Lower leg skin (tissue), 4 donors: ENCODE results near the gene TAF3. TPM values are rescaled to one million over a fixed set of nuclear protein-coding genes. Genes with fewer than 3 reads are reported as not detected.

ENCODE experiments used
- DNase-seq, 2 donors: peaks; one replicate each; pipeline ENCODE4 v3.0.0-alpha.2; 2019; ENCODE audit warnings: low spot score in 2 of 2
- H3K4me3 ChIP-seq: fragments of 200-600 bp; sonication (generic); 2 replicates; pipeline ENCODE4 v1.5.1; 2017; ENCODE audit warnings: mild to moderate bottlenecking, low read depth; ENCODE audit not compliant: poor library complexity, severe bottlenecking
- POLR2A ChIP-seq, 2 donors: fragments of 450-650 bp; IDR thresholded peaks; one replicate each; pipeline ENCODE4 v1.6.1; 2016 to 2017; ENCODE audit warnings: antibody characterized with exemption in 2 of 2, mild to moderate bottlenecking in 1 of 2, moderate library complexity in 1 of 2
- WGBS, 2 donors: methylation state at CpG; one replicate each; pipeline ENCODE4 v1.1.5; 2018; 5-methylcytosine and 5-hydroxymethylcytosine counted together
- intact Hi-C: fragments of 100-400 bp; cut with DNase I; formaldehyde crosslinking; loops from one replicate; pipeline ENCODE4 v1.15.0; 2023; ENCODE audit warnings: low total_unique reads
- total RNA-seq, 4 donors: library from RNA; depleted of rRNA; stranded (reverse); fragments of >200 nt; gene quantifications; one replicate each; pipeline ENCODE4 v1.1.0, GENCODE V29; 2016
- TF ChIP-seq, protein P1 (sequence below), 3 donors: fragments of 450-650 bp; IDR thresholded peaks; one replicate each; pipeline ENCODE4 v1.5.1; 2016; ENCODE audit warnings: antibody characterized with exemption in 3 of 3, mild to moderate bottlenecking in 3 of 3, moderate library complexity in 2 of 3

TAF3 gene
- total RNA-seq, 4 donors from 2014 or later: 5.0 to 8.3 (median 7.7) TPM

DNA sequence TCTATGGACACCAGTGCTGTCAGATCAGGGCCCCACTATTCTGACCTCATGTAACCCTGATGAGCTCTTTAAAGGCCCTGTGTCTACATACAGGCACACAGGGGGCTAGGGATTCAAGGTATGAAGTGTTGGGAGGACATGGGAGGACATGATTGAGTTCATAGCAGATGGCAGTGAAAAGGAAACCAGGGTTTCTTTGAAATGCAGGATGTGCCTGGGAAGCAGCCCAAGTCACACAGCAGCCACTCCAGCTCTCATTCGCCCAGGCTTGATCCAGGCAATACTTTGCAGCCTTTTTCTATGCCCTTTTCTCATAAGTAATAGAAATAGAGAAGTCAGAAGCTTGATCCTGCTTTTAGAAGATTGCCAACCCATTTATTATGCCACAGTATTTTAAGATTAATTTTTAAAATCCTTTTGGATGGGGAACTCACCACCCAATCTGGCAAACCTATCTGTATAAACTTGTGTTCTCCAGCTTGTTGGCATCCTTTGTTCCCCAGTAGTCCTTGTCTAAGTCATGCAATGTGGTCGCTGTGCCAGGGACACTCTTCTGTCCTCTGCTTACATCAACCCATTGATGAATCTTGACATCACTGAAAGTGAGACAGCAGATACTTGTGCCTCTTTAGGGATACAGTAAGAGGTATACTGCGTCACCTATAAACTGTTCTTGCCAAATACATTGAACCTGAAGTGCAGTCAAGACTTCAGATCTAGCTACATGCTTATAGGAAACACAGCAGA lies 95.0 kb downstream of the TAF3 start:
- no peak for TF ChIP-seq POLR2A (IDR thresholded peaks at IDR 0.05)
- TF ChIP-seq, protein P1, sequence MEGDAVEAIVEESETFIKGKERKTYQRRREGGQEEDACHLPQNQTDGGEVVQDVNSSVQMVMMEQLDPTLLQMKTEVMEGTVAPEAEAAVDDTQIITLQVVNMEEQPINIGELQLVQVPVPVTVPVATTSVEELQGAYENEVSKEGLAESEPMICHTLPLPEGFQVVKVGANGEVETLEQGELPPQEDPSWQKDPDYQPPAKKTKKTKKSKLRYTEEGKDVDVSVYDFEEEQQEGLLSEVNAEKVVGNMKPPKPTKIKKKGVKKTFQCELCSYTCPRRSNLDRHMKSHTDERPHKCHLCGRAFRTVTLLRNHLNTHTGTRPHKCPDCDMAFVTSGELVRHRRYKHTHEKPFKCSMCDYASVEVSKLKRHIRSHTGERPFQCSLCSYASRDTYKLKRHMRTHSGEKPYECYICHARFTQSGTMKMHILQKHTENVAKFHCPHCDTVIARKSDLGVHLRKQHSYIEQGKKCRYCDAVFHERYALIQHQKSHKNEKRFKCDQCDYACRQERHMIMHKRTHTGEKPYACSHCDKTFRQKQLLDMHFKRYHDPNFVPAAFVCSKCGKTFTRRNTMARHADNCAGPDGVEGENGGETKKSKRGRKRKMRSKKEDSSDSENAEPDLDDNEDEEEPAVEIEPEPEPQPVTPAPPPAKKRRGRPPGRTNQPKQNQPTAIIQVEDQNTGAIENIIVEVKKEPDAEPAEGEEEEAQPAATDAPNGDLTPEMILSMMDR (IDR thresholded peaks at IDR 0.05): no peak
- intact Hi-C loops: no loop called here
- DNase-seq: no peak
- 75 to 84% methylated on average over 3 of the region's 3 CpGs for WGBS, 2 donors
- H3K4me3 ChIP-seq: no peak overlapping the region

DNA sequence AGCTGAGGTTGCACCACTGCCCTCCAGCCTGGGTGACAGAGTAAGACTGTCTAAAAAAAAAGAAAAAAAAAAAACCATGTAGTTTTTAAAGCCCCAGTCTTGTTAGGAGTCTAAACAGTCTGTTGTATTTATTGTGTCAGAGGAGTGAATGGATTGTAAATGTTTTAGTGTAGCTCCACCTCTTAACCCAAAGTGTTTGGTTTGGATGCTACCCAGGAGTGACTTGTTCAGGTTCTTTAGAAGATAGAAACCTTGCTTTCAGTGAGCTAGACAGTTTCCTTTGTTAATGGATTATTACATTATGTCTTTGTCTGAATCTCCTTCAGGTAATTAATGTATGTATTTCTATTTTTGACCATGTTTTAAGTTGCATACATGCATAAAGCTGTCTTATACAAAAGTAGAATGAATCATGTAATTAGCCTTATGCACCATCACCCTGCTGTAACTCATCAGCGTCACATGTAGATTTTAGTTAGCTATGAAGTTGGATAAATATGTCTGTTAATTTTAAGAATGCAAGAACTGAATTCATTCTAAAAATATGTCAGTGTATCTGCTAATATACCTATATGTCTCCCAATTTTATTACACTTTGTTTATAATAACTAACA lies 97.7 kb downstream of the TAF3 start:
- no peak overlapping the region for H3K4me3 ChIP-seq
- TF ChIP-seq, protein P1 (IDR thresholded peaks at IDR 0.05): no peak
- no peak for TF ChIP-seq POLR2A (IDR thresholded peaks at IDR 0.05)
- intact Hi-C loops: no loop called here
- no peak for DNase-seq
- WGBS, 2 donors: 93 to 94% methylated on average over 1 of the region's 1 CpG

DNA sequence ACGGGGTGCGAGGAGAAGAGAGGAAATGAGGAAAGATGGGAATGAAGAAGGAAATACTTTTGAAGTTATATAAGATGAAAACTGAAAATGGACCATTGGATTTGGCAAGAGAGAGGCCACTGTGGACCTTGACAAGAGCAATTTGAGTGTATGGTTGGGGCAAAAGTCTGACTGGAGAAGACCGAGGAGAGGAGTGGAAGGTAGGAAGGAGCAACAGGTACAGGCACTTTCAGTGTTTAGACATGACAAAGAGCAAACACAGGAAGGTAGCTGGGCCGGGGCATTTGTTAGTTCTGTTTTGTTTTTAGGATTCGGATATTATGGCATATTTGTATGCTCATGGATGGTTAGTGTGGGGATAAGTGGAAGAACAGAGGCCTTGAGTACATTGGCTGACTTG lies 99.4 kb downstream of the TAF3 start:
- no peak for DNase-seq
- 94 to 96% methylated on average over 5 of the region's 5 CpGs for WGBS, 2 donors

DNA sequence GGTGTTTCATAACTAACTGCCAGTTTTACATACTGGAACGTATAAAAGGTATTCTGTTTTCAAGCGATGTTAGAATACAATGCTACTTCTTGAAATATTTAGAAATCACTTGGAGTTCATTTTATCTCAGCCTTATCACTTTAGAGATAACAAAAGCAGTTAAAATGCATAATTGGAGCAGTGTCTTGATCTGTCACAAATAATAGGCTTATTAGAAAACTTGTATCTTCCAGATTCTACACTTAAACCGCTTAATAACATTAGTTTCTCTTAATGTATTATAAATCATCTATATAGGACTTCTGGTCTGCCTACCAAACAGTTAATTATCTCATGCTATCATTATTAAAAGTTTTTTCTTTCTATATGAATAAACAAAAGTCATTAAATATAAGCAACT lies 104.4 kb downstream of the TAF3 start:
- TF ChIP-seq, protein P1 (IDR thresholded peaks at IDR 0.05): no peak
- TF ChIP-seq POLR2A (IDR thresholded peaks at IDR 0.05): no peak
- no peak for DNase-seq
- WGBS, 2 donors: 90 to 92% methylated on average over 3 of the region's 3 CpGs
- no peak overlapping the region for H3K4me3 ChIP-seq
- intact Hi-C loops: no loop called here

More for the DNA sequence above, 99.4 kb downstream of the TAF3 start:
- H3K4me3 ChIP-seq: no peak overlapping the region
- TF ChIP-seq, protein P1 (IDR thresholded peaks at IDR 0.05): no peak
- TF ChIP-seq POLR2A (IDR thresholded peaks at IDR 0.05): no peak
- intact Hi-C loops: no loop called here

DNA sequence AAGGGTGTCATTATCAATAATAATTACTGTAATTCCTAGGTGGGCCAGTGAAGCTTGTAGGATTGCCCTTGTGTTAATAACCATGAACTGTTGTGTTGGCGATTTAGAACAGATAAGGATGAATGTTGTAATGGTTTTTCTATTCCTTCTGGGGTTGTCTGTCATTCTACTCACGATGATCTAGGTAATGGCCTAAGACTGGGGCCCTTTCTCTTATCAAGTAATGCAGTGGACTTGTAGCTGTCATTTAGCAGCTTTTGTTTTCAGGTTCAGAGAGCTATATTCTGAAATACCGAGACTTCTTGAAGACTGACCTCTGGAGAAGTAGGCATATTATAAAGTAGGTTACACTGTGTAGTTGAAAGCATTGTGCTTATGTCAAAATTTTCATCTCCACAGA lies 110.2 kb downstream of the TAF3 start:
- intact Hi-C loops: no loop called here
- no peak for TF ChIP-seq POLR2A (IDR thresholded peaks at IDR 0.05)
- TF ChIP-seq, protein P1 (IDR thresholded peaks at IDR 0.05): no peak
- no peak overlapping the region for H3K4me3 ChIP-seq
- 93 to 98% methylated on average over 3 of the region's 3 CpGs for WGBS, 2 donors
- DNase-seq: no peak
